CD4-positive, alpha-beta T cell (primary cell): Measurements from ENCODE around the gene SLCO1A2. TPM values are rescaled to one million over a fixed set of nuclear protein-coding genes. Genes with fewer than 3 reads are reported as not detected.

Experiments used
- ATAC-seq: fragments of 200-7000 bp; cut with Tn5 transposase; one replicate; pipeline ENCODE4 v1.10.0; 2022; ENCODE audit warnings: mild to moderate bottlenecking; ENCODE audit not compliant: poor library complexity
- CTCF ChIA-PET: fragments of 350-600 bp; sonication (Branson Sonifier 250); formaldehyde crosslinking; loops from one replicate; lab custom pipeline; 2021; ENCODE audit warnings: antibody characterized with exemption, inconsistent platforms; lab: Charles Lee
- POLR2A ChIA-PET: fragments of 350-600 bp; sonication (Branson Sonifier 250); formaldehyde crosslinking; loops from one replicate; lab custom pipeline; 2021; ENCODE audit warnings: antibody characterized with exemption, inconsistent platforms; lab: Charles Lee
- DNase-seq, 14 experiments: peaks; one replicate each; pipeline ENCODE4 v3.0.0-alpha.2; 2013 to 2020; ENCODE audit warnings: mixed read lengths in 2 of 14
- H3K27ac ChIP-seq, 2 donors: one replicate each; pipeline versions ENCODE4 v1.5.1 to v1.7.0; 2013; ENCODE audit warnings: low read length in 2 of 2, low read depth in 1 of 2, mild to moderate bottlenecking in 1 of 2
- H3K27me3 ChIP-seq, 2 experiments: 1 replicate in 1 of 2; 2 replicates in 1 of 2; pipeline versions ENCODE4 v1.6.1 to v1.7.0; 2013; ENCODE audit warnings: low read length in 2 of 2, control low read depth in 1 of 2, mild to moderate bottlenecking in 1 of 2, moderate library complexity in 1 of 2; ENCODE audit not compliant: insufficient read depth in 2 of 2, control insufficient read depth in 1 of 2
- H3K36me3 ChIP-seq: one replicate; pipeline ENCODE4 v1.6.1; 2013; ENCODE audit warnings: low read length, control low read depth; ENCODE audit not compliant: insufficient read depth
- H3K4me1 ChIP-seq: one replicate; pipeline ENCODE4 v1.6.1; 2013; ENCODE audit warnings: low read length, control low read depth; ENCODE audit not compliant: insufficient read depth
- H3K4me3 ChIP-seq: one replicate; pipeline ENCODE4 v1.5.1; 2013; ENCODE audit warnings: mild to moderate bottlenecking, low read length, moderate library complexity
- H3K9me3 ChIP-seq, 2 experiments: 1 replicate in 1 of 2; 2 replicates in 1 of 2; pipeline versions ENCODE4 v1.6.1 to v1.7.0; 2013; ENCODE audit warnings: low read length in 2 of 2, mild to moderate bottlenecking in 2 of 2, control low read depth in 1 of 2, moderate library complexity in 1 of 2; ENCODE audit not compliant: control insufficient read depth in 1 of 2, insufficient read depth in 1 of 2
- H3K27ac Mint-ChIP-seq: one replicate; pipeline ENCODE4 v1.8.0; 2020; ENCODE audit warnings: mixed read lengths
- H3K27me3 Mint-ChIP-seq: one replicate; pipeline ENCODE4 v1.8.0; 2021; ENCODE audit warnings: mixed read lengths
- H3K36me3 Mint-ChIP-seq: one replicate; pipeline ENCODE4 v1.8.0; 2021; ENCODE audit warnings: low read depth, mixed read lengths
- H3K4me1 Mint-ChIP-seq: one replicate; pipeline ENCODE4 v1.8.0; 2021; ENCODE audit warnings: low read depth, mixed read lengths
- H3K4me3 Mint-ChIP-seq: one replicate; pipeline ENCODE4 v1.8.0; 2020; ENCODE audit warnings: mild to moderate bottlenecking, mixed read lengths
- H3K9me3 Mint-ChIP-seq: one replicate; pipeline ENCODE4 v1.8.0; 2020; ENCODE audit warnings: mixed read lengths
- intact Hi-C, 2 experiments: fragments of 100-400 bp; cut with DNase I in 1 of 2; cut with micrococcal nuclease in 1 of 2; formaldehyde crosslinking; loops; one replicate each; pipeline versions ENCODE4 v1.15.1 to v1.9.0; 2023 to 2025; cut with DNase I, micrococcal nuclease
- total RNA-seq, 174 experiments: library from RNA in 2 of 174; stranded (reverse) in 2 of 174; gene quantifications; one replicate each; pipeline ENCODE4 v1.2.3 and lab custom pipeline; 2021 to 2026
- TF ChIP-seq, protein P1 (sequence below): fragments of 200-600 bp; IDR thresholded peaks from one replicate; pipeline ENCODE4 v1.8.0; 2022; ENCODE audit warnings: antibody characterized with exemption, mild to moderate bottlenecking

The SLCO1A2 gene
- total RNA-seq, 2 experiments from 2014 or later: not detected

GRCh38 chr12:21239866-21240265 is 94.9 kb downstream of the SLCO1A2 start:
- Histone ChIP-seq H3K27ac (no peak overlapping the region), H3K27me3 (peaks cover 0 to 8% of the 10 kb centered on the region in 2 experiments), H3K4me1 (no peaks in the 10 kb centered on the region), H3K9me3 (no peaks in the 10 kb centered on the region), H3K4me3 (no peak overlapping the region), H3K36me3 (no peaks in the 10 kb centered on the region)
- no peaks in the 10 kb centered on the region for H3K9me3 Mint-ChIP-seq
- H3K27me3 Mint-ChIP-seq: peaks cover 26% of the 10 kb centered on the region
- no peak overlapping the region for H3K27ac Mint-ChIP-seq
- ATAC-seq (no peak), DNase-seq (no peak)
- no peaks in the 10 kb centered on the region for H3K36me3 Mint-ChIP-seq
- POLR2A ChIA-PET: no interaction called here
- CTCF ChIA-PET: no interaction called here
- TF ChIP-seq, protein P1, sequence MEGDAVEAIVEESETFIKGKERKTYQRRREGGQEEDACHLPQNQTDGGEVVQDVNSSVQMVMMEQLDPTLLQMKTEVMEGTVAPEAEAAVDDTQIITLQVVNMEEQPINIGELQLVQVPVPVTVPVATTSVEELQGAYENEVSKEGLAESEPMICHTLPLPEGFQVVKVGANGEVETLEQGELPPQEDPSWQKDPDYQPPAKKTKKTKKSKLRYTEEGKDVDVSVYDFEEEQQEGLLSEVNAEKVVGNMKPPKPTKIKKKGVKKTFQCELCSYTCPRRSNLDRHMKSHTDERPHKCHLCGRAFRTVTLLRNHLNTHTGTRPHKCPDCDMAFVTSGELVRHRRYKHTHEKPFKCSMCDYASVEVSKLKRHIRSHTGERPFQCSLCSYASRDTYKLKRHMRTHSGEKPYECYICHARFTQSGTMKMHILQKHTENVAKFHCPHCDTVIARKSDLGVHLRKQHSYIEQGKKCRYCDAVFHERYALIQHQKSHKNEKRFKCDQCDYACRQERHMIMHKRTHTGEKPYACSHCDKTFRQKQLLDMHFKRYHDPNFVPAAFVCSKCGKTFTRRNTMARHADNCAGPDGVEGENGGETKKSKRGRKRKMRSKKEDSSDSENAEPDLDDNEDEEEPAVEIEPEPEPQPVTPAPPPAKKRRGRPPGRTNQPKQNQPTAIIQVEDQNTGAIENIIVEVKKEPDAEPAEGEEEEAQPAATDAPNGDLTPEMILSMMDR: no peak
- H3K4me1 Mint-ChIP-seq: no peaks in the 10 kb centered on the region
- intact Hi-C loops: no loop called here
- H3K4me3 Mint-ChIP-seq: no peak overlapping the region

DNA sequence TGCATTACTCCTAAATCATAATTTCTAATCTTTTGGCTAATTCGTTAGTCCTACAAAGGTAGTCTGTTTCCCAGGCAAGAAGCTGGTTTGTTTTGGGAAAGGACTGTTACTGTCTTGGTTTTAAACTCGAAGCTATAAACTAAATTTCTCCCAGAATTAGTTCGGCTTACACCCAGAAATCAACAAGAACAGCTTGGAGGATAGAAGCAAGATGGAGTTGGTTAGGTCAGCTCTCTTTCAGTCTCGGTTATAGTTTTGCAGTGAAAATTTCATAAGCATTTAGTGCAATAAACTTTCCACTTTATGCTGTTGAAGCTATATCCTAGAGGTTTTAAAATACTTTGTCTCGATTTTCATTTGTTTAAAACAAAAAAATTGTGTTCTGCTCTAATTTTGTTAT is 100.3 kb downstream of the SLCO1A2 start:
- no peaks in the 10 kb centered on the region for H3K4me1 ChIP-seq
- H3K27me3 ChIP-seq: no peaks in the 10 kb centered on the region
- intact Hi-C loops: no loop called here
- no peaks in the 10 kb centered on the region for H3K9me3 Mint-ChIP-seq
- H3K27me3 Mint-ChIP-seq: peaks cover 13% of the 10 kb centered on the region
- POLR2A ChIA-PET: no interaction called here
- no peaks in the 10 kb centered on the region for H3K9me3 ChIP-seq
- no peaks in the 10 kb centered on the region for H3K36me3 ChIP-seq
- no peaks in the 10 kb centered on the region for H3K4me1 Mint-ChIP-seq
- TF ChIP-seq, protein P1: no peak
- no peak overlapping the region for H3K27ac ChIP-seq
- H3K4me3 Mint-ChIP-seq: no peak overlapping the region
- CTCF ChIA-PET: interaction anchor here (1.2 kb wide), 1 partner anchor 10 kb away, joined by 4 read pairs; no protein-coding TSS in a partner anchor
- no peaks in the 10 kb centered on the region for H3K36me3 Mint-ChIP-seq
- no peak overlapping the region for H3K27ac Mint-ChIP-seq
- DNase-seq (no peak), ATAC-seq (no peak)
- no peak overlapping the region for H3K4me3 ChIP-seq

DNA sequence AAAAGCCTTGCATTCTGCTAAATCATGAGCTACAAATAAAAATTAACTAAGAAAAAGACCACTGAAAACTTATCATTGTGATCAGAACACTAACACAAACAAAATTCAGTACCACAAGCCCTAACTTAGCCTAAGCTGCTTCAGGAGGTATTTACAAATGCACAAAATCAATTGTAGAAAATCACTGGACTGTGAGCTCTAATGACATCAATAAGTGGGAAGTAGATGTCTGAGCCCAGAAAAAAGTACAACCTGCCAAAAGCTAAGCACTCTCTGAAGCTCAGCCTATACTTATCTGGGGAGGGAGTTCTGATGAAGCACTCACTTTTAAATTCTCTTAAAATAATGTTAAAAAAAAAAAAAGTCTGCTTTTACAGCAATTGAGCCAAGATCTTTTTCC is 110.8 kb downstream of the SLCO1A2 start:
- POLR2A ChIA-PET: no interaction called here
- CTCF ChIA-PET: interaction anchor here (1.1 kb wide), 1 partner anchor 11 kb away, joined by 4 read pairs; no protein-coding TSS in a partner anchor
- no peaks in the 10 kb centered on the region for H3K36me3 Mint-ChIP-seq
- no peak overlapping the region for H3K27ac Mint-ChIP-seq
- H3K9me3 ChIP-seq: no peaks in the 10 kb centered on the region
- no peak overlapping the region for H3K27ac ChIP-seq
- H3K9me3 Mint-ChIP-seq: no peaks in the 10 kb centered on the region
- intact Hi-C loops: no loop called here
- TF ChIP-seq, protein P1: no peak
- DNase-seq (no peak), ATAC-seq (no peak)
- no peak overlapping the region for H3K4me3 ChIP-seq
- H3K4me1 ChIP-seq: no peaks in the 10 kb centered on the region
- no peaks in the 10 kb centered on the region for H3K27me3 ChIP-seq
- no peaks in the 10 kb centered on the region for H3K36me3 ChIP-seq
- no peaks in the 10 kb centered on the region for H3K4me1 Mint-ChIP-seq
- no peaks in the 10 kb centered on the region for H3K27me3 Mint-ChIP-seq
- H3K4me3 Mint-ChIP-seq: no peak overlapping the region
